Neuronal stem cell (in vitro differentiated cells): Measurements from ENCODE around the gene C2CD3.

Experiments used
- DNase-seq: peaks from one replicate; pipeline ENCODE4 v3.0.0-alpha.2; 2013; ENCODE audit warnings: low spot score
- H2AFZ ChIP-seq: one replicate; pipeline ENCODE4 v1.6.1; 2013; ENCODE audit warnings: mild to moderate bottlenecking, low read length, inconsistent platforms
- H2AK5ac ChIP-seq: 2 replicates; pipeline ENCODE4 v1.6.1; 2013; ENCODE audit warnings: low read depth, mild to moderate bottlenecking, inconsistent platforms, low read length, moderate library complexity, mixed read lengths
- H2BK120ac ChIP-seq: 2 replicates; pipeline ENCODE4 v1.6.1; 2013; ENCODE audit warnings: low read depth, mild to moderate bottlenecking, inconsistent platforms, low read length, moderate library complexity, mixed read lengths
- H2BK12ac ChIP-seq: one replicate; pipeline ENCODE4 v1.6.1; 2013; ENCODE audit warnings: low read length, inconsistent platforms
- H2BK15ac ChIP-seq: 2 replicates; pipeline ENCODE4 v1.6.1; 2013; ENCODE audit warnings: mild to moderate bottlenecking, low read length, inconsistent platforms, mixed read lengths
- H2BK5ac ChIP-seq: one replicate; pipeline ENCODE4 v1.6.1; 2013; ENCODE audit warnings: inconsistent platforms, mild to moderate bottlenecking, low read length, moderate library complexity
- H3K14ac ChIP-seq: one replicate; pipeline ENCODE4 v1.6.1; 2013; ENCODE audit warnings: low read length, inconsistent platforms
- H3K18ac ChIP-seq: 2 replicates; pipeline ENCODE4 v1.6.1; 2013; ENCODE audit warnings: low read length, inconsistent platforms
- H3K23ac ChIP-seq: 2 replicates; pipeline ENCODE4 v1.6.1; 2013; ENCODE audit warnings: low read depth, mild to moderate bottlenecking, mixed read lengths, low read length, inconsistent platforms; ENCODE audit not compliant: poor library complexity
- H3K27ac ChIP-seq: replicated peaks from 3 replicates; pipeline ENCODE4 v1.5.1; 2013; ENCODE audit warnings: low read length, inconsistent platforms
- H3K27me3 ChIP-seq, 3 experiments: 2 replicates each; pipeline ENCODE4 v1.6.1; 2013; ENCODE audit warnings: low read length in 3 of 3, mild to moderate bottlenecking in 2 of 3, inconsistent platforms in 1 of 3, low read depth in 1 of 3, mixed read lengths in 1 of 3, moderate library complexity in 1 of 3; ENCODE audit not compliant: control insufficient read depth in 3 of 3, insufficient read depth in 3 of 3
- H3K36me3 ChIP-seq, 2 donors: replicated peaks in 1 of 2; 2 replicates each; pipeline ENCODE4 v1.6.1; 2013; ENCODE audit warnings: low read length in 2 of 2; ENCODE audit not compliant: control insufficient read depth in 2 of 2, insufficient read depth in 2 of 2
- H3K4ac ChIP-seq: 2 replicates; pipeline ENCODE4 v1.6.1; 2013; ENCODE audit warnings: inconsistent platforms, mild to moderate bottlenecking, low read length, moderate library complexity
- H3K4me1 ChIP-seq, 2 donors: 1 replicate in 1 of 2; 2 replicates in 1 of 2; pipeline ENCODE4 v1.6.1; 2013; ENCODE audit warnings: low read length in 2 of 2, low read depth in 1 of 2; ENCODE audit not compliant: control insufficient read depth in 2 of 2, insufficient read depth in 1 of 2
- H3K4me2 ChIP-seq: one replicate; pipeline ENCODE4 v1.6.1; 2013; ENCODE audit warnings: mild to moderate bottlenecking, low read length, inconsistent platforms; ENCODE audit not compliant: insufficient read depth, poor library complexity, severe bottlenecking
- H3K4me3 ChIP-seq, 2 donors: 2 replicates each; pipeline ENCODE4 v1.5.1; 2013; ENCODE audit warnings: low read length in 2 of 2, mild to moderate bottlenecking in 2 of 2, inconsistent platforms in 1 of 2, moderate library complexity in 1 of 2
- H3K79me1 ChIP-seq: one replicate; pipeline ENCODE4 v1.6.1; 2013; ENCODE audit warnings: low read depth, mild to moderate bottlenecking, inconsistent platforms, low read length, moderate library complexity
- H3K9ac ChIP-seq: one replicate; pipeline ENCODE4 v1.6.1; 2013; ENCODE audit warnings: mild to moderate bottlenecking, low read depth, low read length, inconsistent platforms; ENCODE audit not compliant: poor library complexity
- H3K9me3 ChIP-seq, 2 donors: replicated peaks in 1 of 2; 2 replicates each; pipeline versions ENCODE3 to v1.6.1; 2013; ENCODE audit warnings: low read length in 2 of 2, mild to moderate bottlenecking in 2 of 2, inconsistent platforms in 1 of 2, low read depth in 1 of 2, mixed read lengths in 1 of 2, moderate library complexity in 1 of 2; ENCODE audit not compliant: control insufficient read depth in 2 of 2, insufficient read depth in 1 of 2
- H4K8ac ChIP-seq: one replicate; pipeline ENCODE4 v1.6.1; 2013; ENCODE audit warnings: low read depth, mild to moderate bottlenecking, inconsistent platforms, low read length, moderate library complexity
- H4K91ac ChIP-seq: one replicate; pipeline ENCODE4 v1.6.1; 2013; ENCODE audit warnings: low read length, low read depth, mild to moderate bottlenecking, inconsistent platforms; ENCODE audit not compliant: poor library complexity
- WGBS, 2 donors: extraction: QIAGEN DNeasy Blood & Tissue Kit; methylation state at CpG; one replicate each; pipeline ENCODE4 v1.1.7; 2013; ENCODE audit warnings: missing lambda C conversion rate in 2 of 2, mixed read lengths in 1 of 2; ENCODE audit not compliant: insufficient read length in 2 of 2, insufficient replicate concordance in 1 of 2; ENCODE audit errors: extremely low coverage in 2 of 2; 5-methylcytosine and 5-hydroxymethylcytosine counted together

The C2CD3 gene

DNA sequence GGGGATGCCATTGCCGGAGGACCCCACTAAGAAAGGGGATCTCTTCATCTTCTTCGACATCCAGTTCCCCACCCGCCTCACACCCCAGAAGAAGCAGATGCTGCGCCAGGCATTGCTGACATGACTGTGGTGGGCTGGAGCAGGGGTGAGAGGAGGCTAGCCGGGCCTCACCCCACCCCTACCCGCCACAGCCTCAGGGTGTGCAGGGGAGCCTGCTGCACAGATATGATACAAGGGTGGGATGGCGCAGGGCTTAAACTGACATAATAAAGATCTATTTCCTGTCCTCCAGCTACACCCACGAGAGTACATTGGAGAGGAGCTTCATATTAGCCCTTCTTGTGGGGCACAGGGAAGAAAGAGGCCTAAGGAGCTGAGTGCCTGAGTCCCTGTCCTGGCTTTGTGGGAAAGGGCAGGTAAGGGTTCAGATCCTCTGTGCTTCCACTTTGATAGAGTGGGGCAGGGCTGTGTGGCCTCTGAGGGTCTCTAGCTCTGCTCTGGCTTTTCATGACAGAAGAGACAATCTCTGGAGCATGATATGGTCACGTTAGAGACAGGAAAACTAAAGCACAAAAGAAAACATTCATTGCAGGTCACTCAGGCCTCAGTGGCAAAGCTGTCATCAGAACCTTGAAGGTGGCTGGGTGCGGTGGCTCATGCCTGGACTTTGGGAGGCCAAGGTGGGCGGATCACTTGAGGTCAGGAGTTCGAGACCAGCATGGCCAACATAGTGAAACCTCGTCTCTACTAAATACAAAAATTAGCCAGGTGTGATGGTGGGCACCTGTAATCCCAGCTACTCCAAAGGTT, 200.6 kb downstream of the C2CD3 start:
- Histone ChIP-seq H3K36me3 (peaks cover 9 to 10% of the 10 kb centered on the region in 2 donors), H3K4me2 (no peak overlapping the region), H3K27me3 (no peaks in the 10 kb centered on the region), H3K9me3 (no peaks in the 10 kb centered on the region), H3K23ac (no peak overlapping the region), H4K91ac (no peak overlapping the region), H2AK5ac (no peak overlapping the region), H3K4me3 (no peak overlapping the region), H3K4ac (no peak overlapping the region), H3K18ac (no peak overlapping the region), H2BK15ac (no peak overlapping the region), H2BK5ac (no peak overlapping the region), H3K4me1 (peaks cover 0 to 3% of the 10 kb centered on the region in 2 donors), H2BK120ac (no peak overlapping the region), H2BK12ac (no peak overlapping the region), H4K8ac (no peak overlapping the region), H3K14ac (no peak overlapping the region), H2AFZ (no peak overlapping the region), H3K79me1 (no peaks in the 10 kb centered on the region), H3K9ac (no peak overlapping the region), H3K27ac (no peak overlapping the region)
- WGBS, 2 donors, result no CpG with 5 or more reads among the region's 13 CpGs
- DNase-seq, result no peak

DNA sequence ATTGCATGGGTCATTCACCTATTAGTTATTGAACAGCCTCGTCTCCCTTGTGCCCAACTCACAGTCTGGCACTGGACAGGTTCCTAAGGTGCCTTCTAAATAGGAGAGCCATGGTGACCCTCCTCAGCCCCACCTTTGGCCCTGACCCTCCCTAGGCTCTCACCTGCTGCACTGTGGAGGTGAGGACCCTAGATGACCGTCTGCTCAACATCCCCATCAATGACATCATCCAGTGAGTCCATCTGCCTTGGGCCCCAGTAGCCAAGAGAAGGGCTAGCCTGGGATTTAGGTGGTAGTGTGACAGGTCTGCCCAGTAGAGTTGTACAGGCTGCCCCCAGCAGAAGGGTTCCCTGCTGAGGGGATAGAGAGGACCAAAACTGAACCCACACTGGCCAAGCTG, 201.7 kb downstream of the C2CD3 start:
- WGBS, 2 donors, result no CpG with 5 or more reads among the region's 2 CpGs
- Histone ChIP-seq H3K4me2 (no peak overlapping the region), H3K27ac (no peak overlapping the region)

DNA sequence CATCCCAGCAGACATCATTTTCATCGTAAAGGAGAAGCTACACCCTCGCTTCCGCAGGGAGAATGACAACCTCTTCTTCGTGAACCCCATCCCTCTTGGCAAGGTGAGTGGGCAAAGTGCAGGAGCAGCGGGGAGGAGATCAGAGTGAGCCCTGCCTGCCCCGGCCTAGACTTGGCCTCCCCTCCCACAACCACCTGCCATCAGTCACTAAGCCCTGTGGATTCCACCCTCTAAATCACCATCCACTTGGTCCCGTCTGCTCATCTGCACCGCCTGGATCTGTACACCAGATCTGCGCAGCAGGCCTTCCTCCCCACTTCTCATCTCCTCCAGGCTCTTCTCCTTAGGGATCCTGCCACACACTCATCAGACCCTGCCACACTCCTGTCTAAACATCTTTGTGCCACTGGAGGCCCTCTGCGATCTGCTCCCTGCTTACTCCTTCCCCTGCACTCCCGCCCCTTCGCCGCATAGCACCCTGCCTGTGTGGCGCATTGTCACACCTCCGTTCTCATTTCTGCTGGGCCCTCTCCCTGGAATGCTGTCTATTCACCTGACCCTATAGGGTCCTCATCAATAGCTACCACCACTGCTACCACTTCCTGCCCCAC, 202.3 kb downstream of the C2CD3 start:
- no peak overlapping the region for H2BK15ac ChIP-seq
- H2BK5ac ChIP-seq, result no peak overlapping the region
- H3K27ac ChIP-seq, result no peak overlapping the region
- peak overlapping the region; percentile 37 for H2AK5ac ChIP-seq
- no peaks in the 10 kb centered on the region for H3K27me3 ChIP-seq
- no peak overlapping the region for H3K14ac ChIP-seq
- no peak overlapping the region for H4K91ac ChIP-seq
- H3K9ac ChIP-seq, result no peak overlapping the region
- peak overlapping the region; percentile 22 for H3K18ac ChIP-seq
- H3K4ac ChIP-seq, result no peak overlapping the region
- H3K4me2 ChIP-seq, result no peak overlapping the region
- H4K8ac ChIP-seq, result no peak overlapping the region
- no peak for DNase-seq
- WGBS, 2 donors, result no CpG with 5 or more reads among the region's 15 CpGs
- no peaks in the 10 kb centered on the region for H3K9me3 ChIP-seq
- no peaks in the 10 kb centered on the region for H3K79me1 ChIP-seq
- no peak overlapping the region for H2BK12ac ChIP-seq
- no peak overlapping the region for H3K4me3 ChIP-seq
- H3K23ac ChIP-seq, result no peak overlapping the region
- H2BK120ac ChIP-seq, result no peak overlapping the region
- no peaks in the 10 kb centered on the region for H3K36me3 ChIP-seq
- no peak overlapping the region for H2AFZ ChIP-seq
- H3K4me1 ChIP-seq, result peaks cover 0 to 7% of the 10 kb centered on the region in 2 donors

More for the DNA sequence above, 201.7 kb downstream of the C2CD3 start:
- Histone ChIP-seq H2BK5ac (no peak overlapping the region), H3K23ac (no peak overlapping the region), H4K91ac (no peak overlapping the region), H3K36me3 (peaks cover 0 to under 1% of the 10 kb centered on the region in 2 donors), H2BK120ac (no peak overlapping the region), H2BK12ac (no peak overlapping the region), H3K4me3 (no peak overlapping the region), H2BK15ac (no peak overlapping the region), H3K9ac (no peak overlapping the region), H3K14ac (no peak overlapping the region), H2AK5ac (no peak overlapping the region), H3K9me3 (no peaks in the 10 kb centered on the region), H3K4me1 (peaks cover 0 to 7% of the 10 kb centered on the region in 2 donors), H3K18ac (no peak overlapping the region), H3K27me3 (no peaks in the 10 kb centered on the region), H3K79me1 (no peaks in the 10 kb centered on the region), H2AFZ (no peak overlapping the region), H3K4ac (no peak overlapping the region), H4K8ac (no peak overlapping the region)
- no peak for DNase-seq

DNA sequence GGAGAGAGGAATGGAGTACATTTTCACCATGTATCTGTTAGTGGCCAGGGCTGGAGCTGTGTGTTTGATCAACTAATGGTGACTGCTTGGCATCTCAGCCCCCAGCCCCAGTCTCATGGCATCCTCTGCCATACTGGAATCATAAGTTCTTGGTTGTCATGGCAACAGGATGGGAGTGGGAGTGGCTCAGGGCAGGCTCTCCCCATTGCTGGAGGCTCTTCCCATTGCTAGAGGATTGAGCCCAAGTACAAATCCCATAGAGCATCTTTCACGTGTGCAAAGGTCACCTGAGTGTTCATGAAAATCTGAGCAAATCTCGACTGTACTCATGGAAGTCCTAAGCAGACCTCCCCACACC, 205.1 kb downstream of the C2CD3 start:
- Histone ChIP-seq H3K27me3 (no peaks in the 10 kb centered on the region), H3K79me1 (no peaks in the 10 kb centered on the region), H2AFZ (peak overlapping the region; percentile 79), H3K4me2 (no peak overlapping the region), H3K23ac (no peak overlapping the region), H4K91ac (no peak overlapping the region), H2BK120ac (no peak overlapping the region), H3K4ac (no peak overlapping the region), H2AK5ac (no peak overlapping the region), H3K9me3 (no peaks in the 10 kb centered on the region), H3K4me3 (no peak overlapping the region), H3K4me1 (peaks cover 0 to 9% of the 10 kb centered on the region in 2 donors), H3K9ac (no peak overlapping the region), H4K8ac (no peak overlapping the region), H3K27ac (no peak overlapping the region), H3K36me3 (no peaks in the 10 kb centered on the region), H2BK5ac (no peak overlapping the region), H3K14ac (no peak overlapping the region), H3K18ac (peak overlapping the region; percentile 41), H2BK12ac (no peak overlapping the region), H2BK15ac (no peak overlapping the region)
- no CpG with 5 or more reads among the region's 2 CpGs for WGBS, 2 donors
- no peak for DNase-seq
